ENCODE measurements around the gene TSPAN33. TPM values are rescaled to one million over a fixed set of nuclear protein-coding genes. Genes with fewer than 3 reads are reported as not detected.

The TSPAN33 gene
- total RNA-seq, 4 donors from 2014 or later, result 1.9 to 15.5 (median 9.9) TPM

DNA sequence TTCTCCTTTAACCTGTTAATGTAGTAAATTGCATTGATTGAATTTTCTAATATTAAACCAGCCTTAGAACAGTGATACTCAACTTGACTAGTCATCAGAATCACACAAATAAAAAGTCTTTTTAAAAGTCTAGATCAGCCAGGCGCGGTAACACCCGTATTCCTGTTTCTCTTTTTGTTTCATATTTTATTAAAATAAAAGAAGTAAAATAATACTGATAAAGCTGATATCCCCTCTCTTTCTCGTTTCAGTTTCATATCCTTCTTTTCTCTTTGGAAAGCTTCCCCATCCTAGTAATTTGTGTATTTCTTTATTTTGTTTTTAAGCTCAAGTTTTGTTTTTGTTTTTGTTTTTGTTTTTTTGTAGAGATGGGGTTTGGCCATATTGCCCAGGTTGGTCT, 53.3 kb downstream of the TSPAN33 start:
- H3K9me3 ChIP-seq, result no peaks in the 10 kb centered on the region
- H3K4me1 ChIP-seq, result no peaks in the 10 kb centered on the region
- no peak for TF ChIP-seq POLR2A (IDR thresholded peaks at IDR 0.05)
- TF ChIP-seq POLR2AphosphoS5 (IDR thresholded peaks at IDR 0.05), result no peak
- TF ChIP-seq, protein P1, sequence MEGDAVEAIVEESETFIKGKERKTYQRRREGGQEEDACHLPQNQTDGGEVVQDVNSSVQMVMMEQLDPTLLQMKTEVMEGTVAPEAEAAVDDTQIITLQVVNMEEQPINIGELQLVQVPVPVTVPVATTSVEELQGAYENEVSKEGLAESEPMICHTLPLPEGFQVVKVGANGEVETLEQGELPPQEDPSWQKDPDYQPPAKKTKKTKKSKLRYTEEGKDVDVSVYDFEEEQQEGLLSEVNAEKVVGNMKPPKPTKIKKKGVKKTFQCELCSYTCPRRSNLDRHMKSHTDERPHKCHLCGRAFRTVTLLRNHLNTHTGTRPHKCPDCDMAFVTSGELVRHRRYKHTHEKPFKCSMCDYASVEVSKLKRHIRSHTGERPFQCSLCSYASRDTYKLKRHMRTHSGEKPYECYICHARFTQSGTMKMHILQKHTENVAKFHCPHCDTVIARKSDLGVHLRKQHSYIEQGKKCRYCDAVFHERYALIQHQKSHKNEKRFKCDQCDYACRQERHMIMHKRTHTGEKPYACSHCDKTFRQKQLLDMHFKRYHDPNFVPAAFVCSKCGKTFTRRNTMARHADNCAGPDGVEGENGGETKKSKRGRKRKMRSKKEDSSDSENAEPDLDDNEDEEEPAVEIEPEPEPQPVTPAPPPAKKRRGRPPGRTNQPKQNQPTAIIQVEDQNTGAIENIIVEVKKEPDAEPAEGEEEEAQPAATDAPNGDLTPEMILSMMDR (IDR thresholded peaks at IDR 0.05), result no peak
- TF ChIP-seq EP300 (IDR thresholded peaks at IDR 0.05), result no peak
- ATAC-seq, result no peak
- H3K27ac ChIP-seq, result no peak overlapping the region
- H3K36me3 ChIP-seq, result no peaks in the 10 kb centered on the region
- 70 to 80% methylated on average over 4 of the region's 4 CpGs for WGBS, 2 donors (ENCODE audit: low coverage in 1 of 2)
- H3K27me3 ChIP-seq, result no peaks in the 10 kb centered on the region
- H3K4me3 ChIP-seq, result no peak overlapping the region

DNA sequence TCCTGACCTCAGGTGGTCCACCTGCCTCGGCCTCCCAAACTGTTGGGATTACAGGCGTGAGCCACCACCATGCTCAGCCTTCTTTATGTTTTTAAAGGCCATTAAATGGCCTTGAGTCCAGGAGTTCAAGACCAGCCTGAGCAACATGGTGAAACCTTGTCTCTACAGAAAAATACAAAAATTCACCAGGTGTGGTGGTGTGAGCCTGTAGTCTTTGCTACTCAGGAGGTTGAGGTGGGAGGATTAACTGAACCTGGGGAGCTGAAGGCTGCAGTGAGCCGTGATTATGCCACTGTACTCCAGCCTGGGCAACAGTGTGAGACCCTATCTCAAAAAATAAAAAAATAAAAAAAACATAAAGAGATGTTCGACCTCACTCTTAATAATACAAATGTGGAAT, 54.9 kb downstream of the TSPAN33 start:
- H3K36me3 ChIP-seq, result no peaks in the 10 kb centered on the region
- H3K4me3 ChIP-seq, result no peak overlapping the region
- ATAC-seq, result no peak
- no peaks in the 10 kb centered on the region for H3K4me1 ChIP-seq
- TF ChIP-seq EP300 (IDR thresholded peaks at IDR 0.05), result no peak
- TF ChIP-seq, protein P1 (IDR thresholded peaks at IDR 0.05), result no peak
- TF ChIP-seq POLR2A (IDR thresholded peaks at IDR 0.05), result no peak
- no peak for TF ChIP-seq POLR2AphosphoS5 (IDR thresholded peaks at IDR 0.05)
- H3K9me3 ChIP-seq, result no peaks in the 10 kb centered on the region
- WGBS, 2 donors (ENCODE audit: low coverage in 1 of 2), result 100% methylated on average over 1 to 2 of the region's 4 CpGs
- no peaks in the 10 kb centered on the region for H3K27me3 ChIP-seq
- no peak overlapping the region for H3K27ac ChIP-seq

DNA sequence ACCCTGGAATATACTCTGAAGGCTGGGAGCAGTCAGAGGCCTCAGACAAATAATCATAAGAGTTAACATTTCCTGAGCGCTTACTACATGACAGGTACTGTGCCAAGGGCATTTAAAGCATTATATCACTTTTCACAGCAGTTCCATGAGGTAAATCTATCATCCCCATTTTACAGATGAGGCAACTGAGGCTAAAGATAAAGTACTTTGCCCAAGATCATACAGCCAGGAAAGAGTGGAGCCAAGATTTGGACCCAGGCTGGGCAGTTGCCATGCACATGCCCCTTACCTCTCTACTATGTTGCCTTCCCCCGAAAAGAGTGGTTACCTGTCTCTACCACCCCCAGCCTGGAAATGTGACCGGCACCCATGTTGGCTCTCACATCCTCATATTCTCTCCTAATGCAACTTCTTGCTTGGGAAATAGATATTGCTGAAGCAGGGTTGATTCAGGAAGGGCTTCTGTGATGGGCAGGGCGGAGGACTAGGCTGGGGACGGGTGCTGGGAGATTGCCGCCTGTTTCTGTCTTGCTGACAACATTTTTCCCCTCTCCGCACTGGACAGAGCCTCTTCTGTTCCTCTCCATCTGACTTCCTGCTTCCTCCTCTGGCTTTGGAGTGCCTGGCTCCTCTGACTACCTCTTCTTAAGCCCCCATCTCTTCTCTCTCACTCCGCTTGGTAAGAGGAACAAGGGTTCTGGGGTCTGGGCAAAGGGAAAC, 57.7 kb downstream of the TSPAN33 start:
- no peak for TF ChIP-seq EP300 (IDR thresholded peaks at IDR 0.05)
- no peak for TF ChIP-seq POLR2AphosphoS5 (IDR thresholded peaks at IDR 0.05)
- TF ChIP-seq, protein P1 (IDR thresholded peaks at IDR 0.05), result no peak
- no peak for TF ChIP-seq POLR2A (IDR thresholded peaks at IDR 0.05)
- Histone ChIP-seq H3K36me3 (peaks cover 0 to 24% of the 10 kb centered on the region in 2 donors), H3K4me1 (no peaks in the 10 kb centered on the region), H3K9me3 (no peaks in the 10 kb centered on the region), H3K27ac (no peak overlapping the region), H3K27me3 (no peaks in the 10 kb centered on the region), H3K4me3 (no peak overlapping the region)
- 68 to 82% methylated on average over 4 to 7 of the region's 8 CpGs for WGBS, 2 donors (ENCODE audit: low coverage in 1 of 2)
- ATAC-seq, result no peak

DNA sequence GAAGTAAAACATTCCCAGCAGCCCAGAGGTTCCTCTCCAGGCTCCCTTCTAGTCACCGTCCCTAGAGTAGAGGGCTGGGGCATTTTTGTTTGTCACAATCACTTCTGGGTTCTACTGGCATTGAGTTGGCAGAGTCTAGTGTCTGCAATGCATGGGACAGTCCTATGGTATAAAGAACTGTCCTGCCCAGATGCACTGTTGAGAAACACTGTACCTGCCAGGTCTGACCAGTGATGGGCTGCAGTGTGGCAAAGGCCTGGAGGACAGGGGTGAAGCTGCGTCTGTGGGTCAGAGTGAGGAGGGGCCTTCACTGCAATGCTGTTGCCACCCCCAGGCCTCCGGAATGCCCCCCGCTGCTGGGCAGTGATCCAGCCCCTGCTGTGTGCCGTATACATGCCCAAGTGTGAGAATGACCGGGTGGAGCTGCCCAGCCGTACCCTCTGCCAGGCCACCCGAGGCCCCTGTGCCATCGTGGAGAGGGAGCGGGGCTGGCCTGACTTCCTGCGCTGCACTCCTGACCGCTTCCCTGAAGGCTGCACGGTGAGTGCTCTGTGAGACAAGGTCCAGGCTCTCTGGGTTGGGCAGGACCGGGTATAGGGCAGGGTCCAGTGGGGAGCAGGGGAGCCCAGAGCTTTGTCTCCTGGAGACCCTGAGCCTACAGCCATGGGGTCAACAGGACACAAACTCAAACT, 58.7 kb downstream of the TSPAN33 start:
- Histone ChIP-seq H3K27ac (no peak overlapping the region), H3K27me3 (no peaks in the 10 kb centered on the region), H3K36me3 (peaks cover 0 to 31% of the 10 kb centered on the region in 2 donors), H3K4me3 (no peak overlapping the region), H3K4me1 (no peaks in the 10 kb centered on the region), H3K9me3 (no peaks in the 10 kb centered on the region)
- no peak for ATAC-seq
- WGBS, 2 donors (ENCODE audit: low coverage in 1 of 2), result 20% methylated on average over 1 of the region's 14 CpGs; no CpG with 5 or more reads in 1 of the 2 donors
- TF ChIP-seq EP300 (IDR thresholded peaks at IDR 0.05), result no peak
- TF ChIP-seq, protein P1 (IDR thresholded peaks at IDR 0.05), result no peak
- no peak for TF ChIP-seq POLR2AphosphoS5 (IDR thresholded peaks at IDR 0.05)
- TF ChIP-seq POLR2A (IDR thresholded peaks at IDR 0.05), result no peak
